ENCODE results near the gene RTKN2.

- TF ChIP-seq CTCF (IDR thresholded peaks at IDR 0.05): no peak
- TF ChIP-seq POLR2A (IDR thresholded peaks at IDR 0.05; ENCODE audit: low read depth): no peak
These were observed 69.1 kb downstream of the RTKN2 start for GRCh38 chr10:62199584-62199983.
